ENCODE data around the gene GIMAP7. TPM values are rescaled to one million over a fixed set of nuclear protein-coding genes. Genes with fewer than 3 reads are reported as not detected.
"Not testable (repeated sequence)": the region's sequence is repeated elsewhere in the genome, so short reads cannot be mapped to it uniquely, and the experiment has no call there.

The GIMAP7 gene
- total RNA-seq, 1 donor from 2014 or later, result not detected

GRCh38 chr7:150513758-150514157 is 914 bp upstream of the GIMAP7 start:
- Mint-ChIP-seq H3K4me1 (ENCODE audit: low read depth) (no peaks in the 10 kb centered on the region), H3K36me3 (ENCODE audit: insufficient read depth) (no peaks in the 10 kb centered on the region), H3K27me3 (no peaks in the 10 kb centered on the region), H3K4me3 (ENCODE audit: low read depth) (no peak overlapping the region), H3K27ac (no peak overlapping the region), H3K9me3 (ENCODE audit: low read depth) (no peaks in the 10 kb centered on the region)
- no peak for DNase-seq (ENCODE audit: low spot score, unreplicated experiment)
- TF ChIP-seq CTCF (IDR thresholded peaks at IDR 0.05; ENCODE audit: unreplicated experiment), result no peak

GRCh38 chr7:150515248-150516147 is 826 bp downstream of the GIMAP7 start:
- no peaks in the 10 kb centered on the region for H3K36me3 Mint-ChIP-seq (ENCODE audit: insufficient read depth)
- no peaks in the 10 kb centered on the region for H3K27me3 Mint-ChIP-seq

GRCh38 chr7:150516956-150517745 is 2.5 kb downstream of the GIMAP7 start:
- Mint-ChIP-seq H3K27me3 (no peaks in the 10 kb centered on the region), H3K4me1 (ENCODE audit: low read depth) (no peaks in the 10 kb centered on the region), H3K9me3 (ENCODE audit: low read depth) (no peaks in the 10 kb centered on the region), H3K36me3 (ENCODE audit: insufficient read depth) (no peaks in the 10 kb centered on the region), H3K4me3 (ENCODE audit: low read depth) (no peak overlapping the region), H3K27ac (no peak overlapping the region)
- DNase-seq (ENCODE audit: low spot score, unreplicated experiment), result no peak
- no peak for TF ChIP-seq CTCF (IDR thresholded peaks at IDR 0.05; ENCODE audit: unreplicated experiment)

More at GRCh38 chr7:150515248-150516147, 826 bp downstream of the GIMAP7 start:
- no peak for TF ChIP-seq CTCF (IDR thresholded peaks at IDR 0.05; ENCODE audit: unreplicated experiment)
- no peak overlapping the region for H3K4me3 Mint-ChIP-seq (ENCODE audit: low read depth)
- H3K4me1 Mint-ChIP-seq (ENCODE audit: low read depth), result no peaks in the 10 kb centered on the region
- H3K9me3 Mint-ChIP-seq (ENCODE audit: low read depth), result no peaks in the 10 kb centered on the region
- no peak for DNase-seq (ENCODE audit: low spot score, unreplicated experiment)
- no peak overlapping the region for H3K27ac Mint-ChIP-seq

- Mint-ChIP-seq H3K27me3 (no peaks in the 10 kb centered on the region), H3K4me3 (ENCODE audit: low read depth) (no peak overlapping the region), H3K27ac (no peak overlapping the region), H3K9me3 (ENCODE audit: low read depth) (no peaks in the 10 kb centered on the region), H3K36me3 (ENCODE audit: insufficient read depth) (no peaks in the 10 kb centered on the region), H3K4me1 (ENCODE audit: low read depth) (no peaks in the 10 kb centered on the region)
- TF ChIP-seq CTCF (IDR thresholded peaks at IDR 0.05; ENCODE audit: unreplicated experiment), result no peak
- no peak for DNase-seq (ENCODE audit: low spot score, unreplicated experiment)
These were observed 4.6 kb downstream of the GIMAP7 start for GRCh38 chr7:150519310-150519709.

GRCh38 chr7:150520145-150520544 is 5.5 kb downstream of the GIMAP7 start:
- no peak for TF ChIP-seq CTCF (IDR thresholded peaks at IDR 0.05; ENCODE audit: unreplicated experiment)
- no peak overlapping the region for H3K27ac Mint-ChIP-seq
- H3K27me3 Mint-ChIP-seq, result no peaks in the 10 kb centered on the region
- H3K4me3 Mint-ChIP-seq (ENCODE audit: low read depth), result no peak overlapping the region
- no peaks in the 10 kb centered on the region for H3K9me3 Mint-ChIP-seq (ENCODE audit: low read depth)
- H3K4me1 Mint-ChIP-seq (ENCODE audit: low read depth), result no peaks in the 10 kb centered on the region
- DNase-seq (ENCODE audit: low spot score, unreplicated experiment), result no peak
- H3K36me3 Mint-ChIP-seq (ENCODE audit: insufficient read depth), result no peaks in the 10 kb centered on the region

- H3K4me1 Mint-ChIP-seq (ENCODE audit: low read depth); DNase-seq (ENCODE audit: low spot score, unreplicated experiment); H3K27me3 Mint-ChIP-seq; H3K9me3 Mint-ChIP-seq (ENCODE audit: low read depth); H3K4me3 Mint-ChIP-seq (ENCODE audit: low read depth); H3K27ac Mint-ChIP-seq; H3K36me3 Mint-ChIP-seq (ENCODE audit: insufficient read depth): not testable (repeated sequence)
These were observed 8.3 kb downstream of the GIMAP7 start for GRCh38 chr7:150522931-150523330.
